ENCODE data around the gene SGCA.

The SGCA gene

DNA sequence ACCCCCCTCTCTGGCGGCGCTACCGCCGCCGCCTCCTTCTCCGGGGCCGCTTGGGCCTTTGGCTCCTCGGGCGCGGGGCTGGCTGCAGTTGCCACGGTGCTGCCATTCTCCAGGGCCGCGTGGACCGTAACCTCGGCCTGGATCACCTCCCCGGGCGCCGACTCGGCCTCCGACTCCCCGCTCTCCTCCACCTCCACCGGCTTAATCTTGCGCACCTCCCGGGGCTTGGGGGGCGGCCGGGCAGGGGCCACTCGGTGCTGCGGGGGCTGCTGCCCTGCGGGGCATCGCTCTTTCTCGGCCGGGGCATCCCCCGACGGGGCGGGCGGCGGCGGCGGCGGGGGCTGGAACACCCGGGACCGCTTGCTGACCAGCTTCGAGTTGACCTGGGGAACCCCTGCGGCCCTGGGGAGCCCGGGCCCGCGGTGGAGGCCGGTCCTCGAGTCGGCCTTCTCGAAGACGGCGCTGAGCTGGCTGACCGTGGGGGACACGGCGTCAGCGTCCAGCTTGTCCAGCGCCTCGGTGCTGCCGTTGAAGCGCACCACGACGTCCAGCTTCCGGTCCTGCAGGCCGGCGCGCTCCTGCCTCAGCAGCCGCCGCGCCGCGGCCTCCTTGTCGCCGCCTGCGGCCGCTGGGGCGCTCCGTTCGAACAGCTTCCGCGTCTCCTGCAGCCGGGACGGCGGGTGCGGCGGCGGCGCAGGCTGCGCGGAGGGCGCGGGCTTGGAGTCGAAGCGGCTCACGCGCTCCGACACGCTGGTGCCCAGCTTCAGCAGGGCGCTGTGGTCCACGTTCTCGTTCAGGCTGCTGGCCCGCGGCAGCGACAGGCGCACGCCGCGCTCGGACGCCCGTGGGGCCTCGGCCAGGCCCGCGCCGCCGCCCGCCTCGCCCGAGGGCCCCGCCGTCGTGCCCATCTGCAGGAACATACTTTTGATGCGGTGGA is 16.1 kb upstream of the SGCA start:
- peak; percentile 67 for DNase-seq (ENCODE audit: low read depth)

DNA sequence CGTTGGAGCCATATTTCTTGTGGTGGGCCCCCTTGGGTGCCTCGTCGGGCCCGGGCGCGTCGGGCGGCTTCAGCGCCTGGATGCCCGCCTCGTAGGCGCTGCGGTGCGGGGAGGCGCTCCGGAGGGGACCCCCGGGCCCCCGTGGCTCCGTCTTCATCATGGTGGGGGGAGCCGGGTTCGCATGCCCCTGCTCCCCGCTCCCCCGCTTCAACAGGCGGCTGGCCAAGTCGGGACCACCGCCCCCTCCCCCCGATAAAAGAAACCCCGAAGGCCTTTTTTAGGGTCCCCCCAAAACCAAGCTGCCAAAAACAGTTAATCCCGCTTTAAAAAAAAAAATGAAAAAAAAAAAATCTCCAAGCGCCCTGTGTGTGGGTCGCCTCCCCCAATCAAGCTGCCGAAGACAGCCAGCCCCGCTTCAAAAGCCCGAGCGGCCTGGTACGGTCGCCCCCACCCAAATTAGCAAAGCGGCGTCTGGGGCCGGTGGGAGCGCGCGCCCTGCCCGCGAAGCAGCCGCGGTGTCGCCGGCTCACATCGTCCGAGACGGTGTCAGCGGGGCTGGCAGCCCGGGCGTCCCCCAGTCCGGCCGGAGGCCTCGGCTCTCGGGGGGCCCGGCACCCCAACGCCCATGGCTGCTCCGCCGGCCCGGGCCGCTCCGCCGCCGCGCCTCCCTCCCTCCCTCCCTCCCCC is 15.3 kb upstream of the SGCA start, which contains the start of gene PPP1R9B:
TSS of gene PPP1R9B (minus strand) at position 324 of the 687 bp plus-strand sequence. CDS start at position 160, 164 bp downstream.
- no peak for DNase-seq (ENCODE audit: low read depth)

DNA sequence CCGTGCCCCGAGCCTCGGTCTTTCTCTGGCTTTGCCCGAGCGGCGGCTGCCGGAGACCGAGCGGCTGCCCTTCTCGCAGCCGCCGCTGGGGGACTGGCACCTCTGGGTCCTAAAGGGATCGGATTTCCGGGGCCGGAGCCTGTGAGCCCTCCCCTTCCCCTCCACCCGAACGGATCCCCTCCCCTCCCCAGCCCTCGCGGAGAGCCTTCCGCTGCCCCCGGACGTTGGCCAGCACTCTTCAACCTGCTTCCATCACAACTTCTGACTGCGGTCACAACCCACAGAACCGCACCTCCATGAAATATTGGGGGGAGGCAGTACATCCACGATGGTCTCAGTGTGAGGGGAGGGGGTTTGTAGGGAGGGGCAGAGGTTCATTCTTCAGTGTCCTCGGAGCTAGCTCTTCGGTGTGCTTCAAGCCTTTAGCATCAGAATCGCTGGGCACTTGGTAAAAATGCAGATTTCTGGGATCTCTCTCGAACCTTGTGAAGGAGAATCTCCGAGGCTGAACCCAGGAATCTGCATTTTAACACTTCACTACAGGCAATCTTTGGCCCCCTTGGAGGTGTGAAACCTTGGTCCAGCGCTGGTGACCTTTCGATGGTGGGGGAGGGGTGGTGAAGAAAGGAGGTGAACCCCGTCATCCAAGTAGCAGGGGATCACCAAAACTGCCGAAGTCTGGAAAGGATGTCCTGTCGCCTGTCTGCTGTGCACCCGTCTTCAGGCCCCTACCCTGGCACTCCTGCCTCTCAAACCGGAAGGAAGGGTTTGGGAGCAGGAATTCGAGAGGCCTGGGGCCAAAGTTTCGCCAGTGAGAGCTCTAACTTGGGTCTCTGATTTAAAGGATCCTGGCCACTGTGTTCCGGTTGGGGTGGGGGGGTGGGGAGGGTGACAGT is 14.5 kb upstream of the SGCA start:
- DNase-seq (ENCODE audit: low read depth) = peak; percentile 93

DNA sequence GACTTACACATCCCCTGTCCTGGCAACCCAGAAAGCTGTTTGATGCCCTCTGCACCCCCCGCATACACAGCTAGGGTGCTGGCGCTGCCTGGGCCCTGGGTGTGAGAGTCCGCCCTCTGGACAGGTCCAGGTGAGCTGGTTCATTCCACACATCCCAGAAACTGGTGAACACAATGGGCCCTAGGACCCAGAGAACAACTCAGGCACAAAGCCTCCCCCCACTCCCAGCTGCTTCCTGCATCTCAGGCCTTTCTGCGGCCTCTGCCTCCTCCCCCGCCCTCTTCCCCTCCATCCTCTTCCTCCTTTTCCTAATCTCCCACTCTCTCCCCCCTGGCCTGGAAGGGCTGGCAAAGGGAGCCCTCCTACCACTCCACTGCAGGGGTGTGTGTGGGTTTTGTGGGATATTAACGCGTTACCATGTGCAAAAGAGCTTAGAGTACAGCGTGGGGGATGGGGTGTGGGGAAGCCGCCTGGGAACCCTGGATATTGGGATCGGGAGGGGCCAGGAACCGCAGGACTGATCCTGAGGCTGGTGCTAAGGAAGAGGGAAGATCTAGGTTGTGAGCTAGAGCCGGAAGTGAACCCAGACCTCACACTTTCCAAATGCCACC is 13.8 kb upstream of the SGCA start:
- peak; percentile 93 for DNase-seq (ENCODE audit: low read depth)

DNA sequence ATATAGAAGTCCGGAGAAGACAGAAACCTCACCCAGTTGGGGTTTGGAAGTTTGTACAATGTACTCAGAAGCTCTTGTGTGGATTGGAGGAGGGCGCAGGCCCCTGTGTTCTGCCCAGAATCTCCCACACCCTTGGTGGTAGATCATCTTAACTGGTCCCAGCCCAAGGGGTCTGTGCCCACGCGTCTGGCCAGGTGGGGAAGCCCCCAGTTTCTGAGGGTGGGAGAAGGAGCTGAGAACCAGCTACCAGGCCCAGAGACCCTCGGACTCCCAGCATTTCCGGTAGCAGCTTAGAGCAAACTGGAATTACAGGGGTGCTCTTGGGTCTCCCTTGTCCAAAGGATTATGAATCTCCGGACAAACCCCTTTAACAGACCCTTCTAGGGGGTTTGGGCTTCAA is 13.1 kb upstream of the SGCA start:
- DNase-seq (ENCODE audit: low read depth) = no peak

DNA sequence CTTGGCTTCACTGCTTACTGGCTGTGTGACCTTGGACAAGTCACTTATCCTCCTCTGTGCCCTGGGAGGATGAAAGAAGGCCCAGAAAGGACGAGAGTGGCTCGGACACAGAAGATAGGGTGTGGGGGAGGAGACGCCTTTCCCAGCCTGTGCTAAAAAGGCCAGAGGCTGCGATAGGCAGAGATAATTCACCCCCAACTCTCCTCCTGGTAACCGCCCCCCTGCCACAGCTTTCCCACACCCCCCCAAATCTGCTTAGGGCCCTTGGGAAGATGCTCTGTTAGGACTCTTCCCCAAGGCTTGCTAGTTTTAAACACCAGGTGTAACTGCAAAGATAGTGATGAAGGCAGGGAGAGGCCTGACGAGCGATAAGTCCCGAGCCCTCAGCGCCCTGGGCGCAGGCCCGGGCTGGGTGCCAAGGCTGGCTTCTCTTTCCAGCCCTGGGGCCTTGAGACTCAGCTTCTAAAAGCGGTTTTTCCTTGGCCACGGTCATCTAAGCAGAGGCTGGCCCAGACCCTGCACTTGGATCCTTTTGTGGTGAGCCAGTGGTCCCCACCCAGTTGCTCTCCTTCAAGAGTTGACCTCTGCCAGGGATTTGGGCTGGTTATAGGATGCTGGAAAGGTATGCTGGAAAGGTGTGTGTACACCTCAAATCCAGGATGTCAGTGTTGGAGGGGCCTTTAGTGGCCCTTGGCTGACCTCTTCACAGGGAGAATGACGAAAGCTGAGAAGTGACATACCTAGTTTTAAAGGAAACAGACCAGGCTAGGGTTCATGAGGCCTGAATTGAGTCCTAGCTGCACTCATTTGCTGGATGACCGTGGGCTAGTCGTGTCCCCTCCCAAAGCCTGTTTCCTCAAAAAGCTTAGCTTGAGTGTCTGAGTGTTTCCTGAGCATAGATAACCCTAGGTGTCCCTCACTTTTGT is 11.9 kb upstream of the SGCA start:
- peak; percentile 47 for DNase-seq (ENCODE audit: low read depth)

DNA sequence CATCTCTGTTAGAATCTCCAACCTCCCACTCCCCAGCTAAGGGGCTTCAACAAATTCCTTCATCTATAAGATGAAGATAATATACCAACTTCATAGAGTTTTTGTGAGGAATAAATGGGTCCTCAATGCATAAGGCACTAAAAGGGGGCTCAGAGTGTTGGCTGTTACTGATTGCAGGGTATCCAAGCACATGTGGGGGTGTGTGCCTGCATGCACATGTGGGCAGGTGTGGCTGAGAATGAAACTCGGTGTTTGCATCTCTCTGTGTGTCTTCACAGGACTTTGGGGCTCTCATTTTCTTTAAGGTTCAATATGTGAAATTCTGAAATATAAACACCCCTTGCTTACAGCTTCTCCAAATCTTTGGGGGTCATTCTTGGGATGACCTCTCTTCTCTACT is 11.2 kb upstream of the SGCA start:
- DNase-seq (ENCODE audit: low read depth) = no peak

DNA sequence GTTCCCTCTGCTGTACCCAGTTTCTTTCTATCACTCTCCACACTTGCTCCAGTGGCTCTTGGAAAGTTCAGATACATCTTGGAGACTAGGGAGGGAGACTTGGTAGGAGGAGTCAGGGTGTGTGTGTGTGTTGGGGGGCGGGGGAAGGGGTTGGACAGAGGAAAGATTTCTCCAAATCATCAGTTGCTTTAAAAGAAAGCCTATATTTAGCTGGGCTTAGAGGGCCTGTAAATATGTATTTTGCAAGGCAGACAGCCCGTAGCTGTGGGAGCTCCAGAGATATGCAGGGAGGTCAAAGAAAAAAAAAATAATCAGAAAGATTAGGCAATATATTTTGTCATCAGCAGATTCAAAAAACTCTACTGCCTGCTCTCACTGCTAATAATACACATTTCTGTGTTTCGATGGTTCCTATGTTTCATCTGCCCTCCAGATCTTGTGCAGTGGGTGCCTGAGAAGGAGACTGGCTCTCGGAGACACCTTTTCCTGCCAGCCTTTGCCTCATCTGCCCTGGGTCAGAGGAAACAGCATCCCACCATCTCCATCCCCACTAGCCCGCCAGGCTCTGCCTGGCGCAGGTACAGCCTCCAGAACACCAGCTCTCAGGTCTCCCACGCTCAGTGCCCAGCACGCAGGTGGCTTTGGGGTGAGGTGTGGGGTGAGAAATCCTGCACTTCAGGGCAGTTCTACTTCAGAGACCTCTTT is 10.5 kb upstream of the SGCA start:
- DNase-seq (ENCODE audit: low read depth) = peak; percentile 72

DNA sequence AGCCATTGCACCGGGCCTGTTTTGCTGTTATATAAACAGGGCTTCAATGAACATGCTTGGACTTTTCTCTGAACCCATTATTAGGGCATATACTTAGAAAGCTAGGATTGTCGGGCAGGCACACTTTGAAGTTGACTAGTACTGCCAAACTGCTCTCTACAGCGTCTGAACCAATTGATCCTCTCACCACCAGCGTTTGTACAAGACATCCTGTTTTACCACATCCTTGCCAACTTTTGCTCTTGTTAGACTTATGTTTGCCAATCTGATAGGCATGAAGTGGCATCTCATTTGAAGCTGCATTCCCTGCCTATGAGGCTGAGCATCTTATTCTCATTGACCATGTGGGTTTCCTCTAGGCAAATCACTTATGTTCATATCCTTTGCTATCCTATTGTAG is 7.9 kb upstream of the SGCA start:
- DNase-seq (ENCODE audit: low read depth) = no peak

DNA sequence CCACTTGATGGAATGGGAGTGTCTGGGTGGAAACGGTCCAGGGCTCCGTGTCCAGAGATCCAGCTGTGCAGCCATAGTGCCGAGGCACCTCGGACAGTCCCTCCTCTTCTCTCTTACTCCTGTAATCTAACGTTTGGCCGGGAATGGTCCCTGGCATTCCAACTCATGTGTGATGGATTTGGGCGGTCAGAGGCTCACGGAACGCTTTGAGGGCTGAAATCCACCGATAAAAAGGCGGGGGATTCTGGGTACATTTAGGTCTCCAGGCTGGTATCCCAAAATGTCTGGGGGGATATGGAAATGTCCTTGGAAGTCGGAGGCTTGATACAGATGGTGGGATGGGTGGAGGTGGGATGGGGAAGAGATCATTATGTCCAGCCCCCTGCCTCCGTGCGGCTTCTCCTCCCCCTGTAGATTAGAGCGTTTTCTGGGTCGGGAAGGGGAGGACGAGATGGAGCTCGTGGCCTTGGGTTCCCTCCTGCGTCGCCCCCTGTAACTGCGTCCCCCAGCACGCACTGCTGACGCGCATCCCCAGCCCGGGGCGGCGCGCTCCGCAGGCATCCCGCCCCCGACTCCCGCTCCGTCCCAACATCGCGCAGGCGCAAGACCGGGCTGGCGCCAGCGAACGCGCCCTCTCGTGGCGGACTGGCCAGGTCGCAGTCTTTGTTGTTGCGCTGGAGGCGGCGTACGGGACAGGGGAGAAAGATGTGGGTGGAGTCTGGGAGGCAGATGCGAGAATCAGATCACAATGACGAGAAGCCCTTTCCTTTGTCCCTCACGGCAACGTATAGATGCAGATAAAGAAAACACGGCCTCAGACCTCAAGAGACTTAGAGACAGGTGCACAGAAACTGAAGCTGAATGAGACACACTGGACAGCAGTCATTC is 4.5 kb upstream of the SGCA start:
- DNase-seq (ENCODE audit: low read depth) = peak; percentile 89

DNA sequence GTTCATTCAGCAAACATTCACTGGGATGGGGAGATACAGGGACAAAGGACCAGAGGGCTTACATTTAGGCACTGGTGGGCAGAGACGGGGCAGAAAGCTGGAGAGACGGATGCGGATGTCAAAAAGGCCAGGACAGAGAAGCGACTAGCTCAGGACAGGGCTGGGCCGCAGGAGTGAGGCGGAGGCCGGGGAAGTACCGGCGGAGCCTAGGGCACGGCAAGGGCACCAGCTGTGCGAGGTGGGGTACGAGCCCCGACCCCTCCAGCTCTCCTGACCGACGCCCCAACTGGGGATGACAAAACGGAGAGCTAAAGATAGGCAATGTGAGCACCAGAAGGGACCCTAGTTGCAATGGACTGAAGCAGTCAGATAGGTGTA is 3.9 kb upstream of the SGCA start:
- no peak for DNase-seq (ENCODE audit: low read depth)

DNA sequence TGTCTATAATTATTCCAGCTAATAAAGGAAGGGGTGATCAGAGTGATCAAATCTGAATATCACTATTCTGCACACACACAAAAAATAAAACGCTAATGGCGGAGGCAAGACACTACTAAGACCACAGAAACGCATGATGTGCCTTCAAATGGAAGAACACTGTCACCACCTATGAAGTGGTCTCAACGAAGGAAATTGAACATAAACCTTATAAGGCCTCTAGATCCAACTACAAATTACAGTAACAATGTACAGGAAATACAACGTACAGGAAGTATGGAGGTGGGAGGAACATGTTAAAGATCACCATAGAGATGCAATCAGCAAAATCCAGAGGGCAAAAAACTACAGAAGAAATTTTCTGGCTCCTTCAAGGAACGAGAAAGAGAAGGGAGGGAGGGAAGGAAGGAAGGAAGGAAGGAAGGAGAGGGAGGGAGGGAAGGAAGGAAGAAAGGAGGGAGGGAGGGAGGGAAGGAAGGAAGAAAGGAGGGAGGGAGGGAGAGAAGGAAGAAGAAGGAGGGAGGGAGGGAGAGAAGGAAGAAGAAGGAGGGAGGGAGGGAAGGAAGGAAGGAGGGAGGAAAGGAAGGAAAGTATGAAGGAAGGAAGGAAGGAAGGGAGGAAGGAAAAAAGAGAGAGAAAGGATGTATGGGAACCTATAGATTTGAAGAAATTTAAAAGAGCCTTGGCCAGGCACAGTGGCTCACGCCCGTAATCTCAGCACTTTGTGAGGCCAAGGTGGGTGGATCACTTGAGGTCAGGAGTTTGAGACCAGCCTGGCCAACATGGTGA is 3.1 kb upstream of the SGCA start:
- DNase-seq (ENCODE audit: low read depth) = no peak

DNA sequence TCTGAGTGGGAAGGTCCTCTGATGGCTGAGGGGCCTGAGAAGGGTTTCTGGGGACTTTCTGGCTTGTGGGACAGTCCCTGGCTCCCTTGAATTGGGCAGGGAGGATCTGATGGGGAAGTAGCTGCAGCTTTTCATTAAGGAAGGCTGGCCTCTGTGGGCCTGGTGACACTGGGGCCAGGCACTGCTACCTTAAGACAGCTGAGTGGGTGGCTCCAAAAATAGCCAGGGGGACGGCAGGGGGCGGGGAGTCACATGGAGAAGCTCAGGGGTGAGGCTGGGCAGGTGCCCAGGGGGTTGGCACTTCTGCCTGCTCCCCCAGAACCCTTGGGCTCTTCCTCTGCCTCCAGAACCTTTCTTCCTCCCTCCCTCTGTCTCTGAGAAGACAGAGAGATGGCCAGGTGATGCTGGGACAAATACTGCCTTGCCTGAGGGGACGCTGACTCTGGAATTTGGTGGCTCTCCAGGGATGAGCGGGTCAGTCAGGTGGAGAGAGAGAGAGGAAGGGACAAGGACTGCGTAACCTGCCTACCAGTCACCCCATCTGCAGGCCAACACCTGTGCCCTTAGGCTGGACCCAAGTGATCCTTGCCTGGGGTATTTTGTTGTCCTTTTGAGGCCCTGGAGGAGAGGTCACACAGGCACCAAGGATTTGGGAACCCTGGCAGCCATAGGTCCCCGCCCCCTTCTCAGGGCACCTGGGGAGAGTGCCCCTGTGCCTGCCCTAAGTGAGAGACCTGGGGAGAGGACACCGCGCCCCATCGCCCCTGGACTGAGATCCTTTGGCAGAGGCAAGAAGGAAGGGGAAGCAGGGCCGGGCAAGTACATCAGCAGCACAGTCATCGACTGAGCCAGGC is 1.7 kb upstream of the SGCA start:
- DNase-seq (ENCODE audit: low read depth) = no peak

DNA sequence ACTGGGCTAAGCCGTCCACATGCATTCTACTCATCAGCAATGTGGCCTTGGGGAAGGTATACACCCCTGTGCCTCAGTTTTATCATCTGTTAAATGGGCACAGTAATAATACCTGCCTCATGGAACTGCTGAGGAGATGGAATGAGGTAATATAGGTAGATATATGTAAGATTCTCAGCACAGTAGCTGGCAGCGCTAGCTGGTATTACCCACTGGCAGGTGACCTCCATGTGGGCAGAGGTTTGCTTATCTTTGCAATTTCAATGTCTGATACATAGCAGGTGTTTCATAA is 1.2 kb upstream of the SGCA start:
- no peak for DNase-seq (ENCODE audit: low read depth)

DNA sequence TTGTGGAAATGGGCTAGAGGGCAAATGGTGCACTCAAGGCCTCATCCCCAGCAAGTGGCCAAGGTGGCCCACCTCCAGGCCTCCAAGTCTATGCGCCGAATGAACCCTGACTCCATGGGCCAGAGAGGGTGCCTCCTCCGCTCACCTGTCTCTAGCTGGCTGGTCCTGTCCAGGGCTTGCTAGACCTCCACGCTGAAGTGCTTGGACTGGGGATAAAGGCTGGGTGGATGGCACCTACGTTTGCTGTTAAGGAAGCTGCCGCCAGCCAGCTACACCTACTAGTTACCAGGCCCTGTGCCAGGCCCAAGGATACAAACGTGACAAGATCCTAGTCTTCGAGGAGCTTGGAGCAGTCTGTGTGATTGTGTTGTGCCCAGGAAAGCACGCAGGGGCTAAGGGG is 739 bp upstream of the SGCA start:
- DNase-seq (ENCODE audit: low read depth) = no peak

DNA sequence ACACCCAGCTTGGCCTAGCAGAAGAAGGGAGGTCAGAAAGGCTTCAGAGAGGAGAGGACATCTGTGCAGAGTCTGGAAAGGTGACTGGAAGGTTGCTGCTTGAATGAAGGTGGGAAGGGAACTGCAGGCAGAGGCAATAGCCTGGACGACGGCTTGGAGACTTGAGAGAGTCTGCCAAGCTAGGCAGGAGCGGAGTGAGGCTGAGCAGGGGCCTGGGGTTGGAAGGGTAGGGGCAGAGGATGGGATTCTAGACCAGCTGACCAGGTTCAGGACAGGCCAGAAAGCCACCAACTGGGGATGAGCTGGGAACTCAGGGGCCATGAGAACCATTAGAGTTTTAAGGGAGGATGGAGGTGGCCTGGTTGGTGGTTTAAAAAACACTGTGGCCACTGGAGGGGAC is 339 bp upstream of the SGCA start:
- DNase-seq (ENCODE audit: low read depth) = no peak

DNA sequence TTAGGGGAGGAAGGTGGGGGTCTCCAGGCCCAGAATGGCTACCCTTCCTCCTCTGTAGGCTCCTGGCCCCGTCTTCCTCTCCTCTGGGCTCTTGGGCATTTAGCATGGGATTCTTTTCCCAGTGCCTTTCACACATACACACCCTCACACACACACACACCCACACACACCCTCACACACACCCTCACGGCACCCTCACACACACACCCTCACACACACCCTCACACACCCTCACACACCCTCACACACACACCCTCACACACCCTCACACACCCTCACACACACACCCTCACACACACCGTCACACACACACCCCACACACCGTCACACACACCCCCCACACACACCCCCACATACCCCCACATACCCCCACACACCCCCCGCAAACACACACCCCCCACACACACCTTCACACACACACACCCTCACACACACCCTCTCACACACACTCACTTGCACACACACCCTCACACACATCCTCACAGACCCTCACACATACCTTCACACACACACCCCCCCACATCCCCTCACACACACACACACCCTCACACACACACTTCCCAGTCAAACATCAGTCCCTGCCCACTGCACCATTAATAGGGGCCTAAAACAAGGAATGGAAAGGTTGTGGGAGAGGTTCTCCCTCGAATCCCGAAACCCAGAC is 845 bp downstream of the SGCA start:
- no peak for DNase-seq (ENCODE audit: low read depth)
